Activated CD4-positive, alpha-beta memory T cell treated with anti-CD3 and anti-CD28 coated beads, Interleukin-2, amount 10 ng/mL, durations not matched to agents 7 days and 5 days (primary cell): ENCODE results near the gene ATP8B1. TPM values are rescaled to one million over a fixed set of nuclear protein-coding genes. Genes with fewer than 3 reads are reported as not detected.
"Not testable (repeated sequence)": the region's sequence is repeated elsewhere in the genome, so short reads cannot be mapped to it uniquely, and the experiment has no call there.

ENCODE experiments used
- CTCF ChIA-PET: fragments of 350-600 bp; sonication (Branson Sonifier 250); formaldehyde crosslinking; loops from one replicate; lab custom pipeline; 2021; ENCODE audit warnings: antibody characterized with exemption, inconsistent platforms; lab: Charles Lee
- POLR2A ChIA-PET: fragments of 350-600 bp; sonication (Branson Sonifier 250); formaldehyde crosslinking; loops from one replicate; lab custom pipeline; 2021; ENCODE audit warnings: antibody characterized with exemption; lab: Charles Lee
- DNase-seq: peaks from one replicate; pipeline ENCODE4 v3.0.0-alpha.2; 2020
- H3K27ac Mint-ChIP-seq: one replicate; pipeline ENCODE4 v1.8.0; 2021; ENCODE audit warnings: mild to moderate bottlenecking, mixed read lengths
- H3K27me3 Mint-ChIP-seq: one replicate; pipeline ENCODE4 v1.8.0; 2021; ENCODE audit warnings: mixed read lengths
- H3K36me3 Mint-ChIP-seq: one replicate; pipeline ENCODE4 v1.8.0; 2021; ENCODE audit warnings: low read depth, mixed read lengths
- H3K4me1 Mint-ChIP-seq: one replicate; pipeline ENCODE4 v1.8.0; 2021; ENCODE audit warnings: mixed read lengths
- H3K4me3 Mint-ChIP-seq: one replicate; pipeline ENCODE4 v1.8.0; 2021; ENCODE audit warnings: mild to moderate bottlenecking, mixed read lengths
- H3K9me3 Mint-ChIP-seq: one replicate; pipeline ENCODE4 v1.8.0; 2021; ENCODE audit warnings: mixed read lengths
- total RNA-seq, 2 experiments: library from RNA; stranded (reverse); gene quantifications; one replicate each; pipeline ENCODE4 v1.2.3, GENCODE V29; 2021

ATP8B1 gene
- total RNA-seq, 2 experiments from 2014 or later: not detected

DNA sequence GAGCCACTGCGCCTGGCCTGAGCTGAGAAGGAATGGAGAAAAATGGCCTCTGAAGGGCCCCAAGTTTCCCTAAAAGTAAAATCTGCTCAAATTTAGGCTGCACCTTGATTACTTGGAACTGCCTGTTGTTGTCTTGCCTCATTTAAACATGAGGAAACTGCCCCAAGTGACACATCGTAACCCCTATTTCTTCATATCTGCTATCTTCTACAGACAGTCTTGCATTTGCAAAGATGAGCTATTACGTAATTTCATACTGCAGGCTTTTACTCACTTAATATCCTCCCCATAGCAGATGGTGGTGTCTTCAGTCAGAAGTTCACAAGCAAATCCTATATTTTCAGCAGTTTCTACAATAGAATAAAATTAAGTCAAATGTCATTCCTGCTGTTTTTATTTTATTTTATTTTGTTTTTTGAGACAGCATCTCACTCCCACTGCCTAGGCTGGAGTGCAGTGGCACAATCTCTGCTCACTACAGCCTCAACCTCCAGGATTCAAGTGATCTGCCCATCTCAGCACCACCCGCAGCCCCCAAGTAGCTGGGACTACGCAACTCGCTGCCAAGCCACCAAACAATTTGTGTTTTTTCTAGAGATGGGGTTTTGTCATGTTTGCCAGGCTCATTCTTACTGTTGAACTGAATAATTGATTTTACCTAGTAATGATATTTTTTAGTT lies 136.2 kb downstream of the ATP8B1 start:
- Mint-ChIP-seq H3K27me3 (no peaks in the 10 kb centered on the region), H3K4me3 (no peak overlapping the region), H3K27ac (no peak overlapping the region), H3K4me1 (peaks cover 6% of the 10 kb centered on the region), H3K9me3 (peaks cover 6% of the 10 kb centered on the region), H3K36me3 (no peaks in the 10 kb centered on the region)
- no peak for DNase-seq
- CTCF ChIA-PET: no interaction called here
- POLR2A ChIA-PET: no interaction called here

- POLR2A ChIA-PET: no interaction called here
- no peak for DNase-seq
- peaks cover 6% of the 10 kb centered on the region for H3K4me1 Mint-ChIP-seq
- peaks cover 6% of the 10 kb centered on the region for H3K9me3 Mint-ChIP-seq
- H3K4me3 Mint-ChIP-seq: no peak overlapping the region
- no peaks in the 10 kb centered on the region for H3K36me3 Mint-ChIP-seq
- CTCF ChIA-PET: no interaction called here
- H3K27ac Mint-ChIP-seq: no peak overlapping the region
- H3K27me3 Mint-ChIP-seq: no peaks in the 10 kb centered on the region
These were observed 138.4 kb downstream of the ATP8B1 start for GRCh38 chr18:57664568-57665165.

DNA sequence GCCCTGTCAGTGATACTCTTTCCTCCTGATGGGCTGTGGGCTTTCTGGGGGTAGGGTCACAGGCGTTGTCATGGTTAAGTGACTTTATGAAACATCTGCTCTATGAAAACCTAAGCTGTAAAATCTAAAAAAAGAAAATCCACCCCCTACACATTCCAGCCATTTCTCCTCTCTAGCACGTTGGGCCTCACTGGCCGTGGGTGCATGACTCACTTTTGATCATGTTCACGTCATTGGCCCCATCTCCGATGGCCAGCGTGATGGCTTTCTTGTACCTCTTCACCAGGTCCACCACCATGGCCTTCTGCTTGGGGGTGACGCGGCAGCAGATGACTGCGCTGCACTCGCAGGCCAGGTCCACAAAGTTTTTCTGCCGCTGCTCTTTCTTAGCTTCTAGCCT lies 142.2 kb downstream of the ATP8B1 start:
- ChIA-PET POLR2A (no interaction called here), CTCF (no interaction called here)
- no peak overlapping the region for H3K4me3 Mint-ChIP-seq
- no peaks in the 10 kb centered on the region for H3K27me3 Mint-ChIP-seq
- H3K9me3 Mint-ChIP-seq: peaks cover 5% of the 10 kb centered on the region
- H3K27ac Mint-ChIP-seq: no peak overlapping the region
- peaks cover 1% of the 10 kb centered on the region for H3K4me1 Mint-ChIP-seq
- no peak for DNase-seq
- H3K36me3 Mint-ChIP-seq: no peaks in the 10 kb centered on the region

- ChIA-PET POLR2A (no interaction called here), CTCF (interaction anchor here (0.7 kb wide), 1 partner anchor 172 kb away, joined by 3 read pairs; no protein-coding TSS in a partner anchor)
- no peak for DNase-seq
- no peaks in the 10 kb centered on the region for H3K27me3 Mint-ChIP-seq
- no peak overlapping the region for H3K27ac Mint-ChIP-seq
- H3K4me1 Mint-ChIP-seq: no peaks in the 10 kb centered on the region
- no peak overlapping the region for H3K4me3 Mint-ChIP-seq
- peaks cover 16% of the 10 kb centered on the region for H3K9me3 Mint-ChIP-seq
- H3K36me3 Mint-ChIP-seq: peaks cover 11% of the 10 kb centered on the region
These were observed 143.5 kb downstream of the ATP8B1 start for GRCh38 chr18:57659460-57660102.

DNA sequence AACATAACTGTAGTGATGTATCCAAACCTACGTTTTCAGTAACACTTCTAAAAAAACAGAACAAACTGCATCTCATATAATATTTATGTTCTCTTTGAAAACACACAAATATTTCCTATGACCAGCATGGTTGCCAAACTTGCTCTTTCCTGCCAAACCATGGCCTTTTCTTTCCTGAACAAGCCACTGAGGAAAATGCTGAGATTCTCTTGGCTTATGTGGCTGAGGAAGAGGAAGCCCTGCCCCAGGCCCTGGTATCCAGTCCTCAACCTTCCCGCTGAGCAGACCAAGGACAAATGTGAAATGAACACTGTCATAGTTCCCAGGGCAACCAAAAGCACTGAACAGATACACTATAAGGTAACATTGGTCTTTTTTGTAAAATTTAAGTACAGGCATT lies 145.6 kb downstream of the ATP8B1 start:
- POLR2A ChIA-PET: no interaction called here
- Mint-ChIP-seq H3K9me3 (peaks cover 16% of the 10 kb centered on the region), H3K4me1 (no peaks in the 10 kb centered on the region), H3K27ac (no peak overlapping the region), H3K27me3 (no peaks in the 10 kb centered on the region), H3K36me3 (peaks cover 11% of the 10 kb centered on the region), H3K4me3 (no peak overlapping the region)
- no peak for DNase-seq
- CTCF ChIA-PET: no interaction called here

DNA sequence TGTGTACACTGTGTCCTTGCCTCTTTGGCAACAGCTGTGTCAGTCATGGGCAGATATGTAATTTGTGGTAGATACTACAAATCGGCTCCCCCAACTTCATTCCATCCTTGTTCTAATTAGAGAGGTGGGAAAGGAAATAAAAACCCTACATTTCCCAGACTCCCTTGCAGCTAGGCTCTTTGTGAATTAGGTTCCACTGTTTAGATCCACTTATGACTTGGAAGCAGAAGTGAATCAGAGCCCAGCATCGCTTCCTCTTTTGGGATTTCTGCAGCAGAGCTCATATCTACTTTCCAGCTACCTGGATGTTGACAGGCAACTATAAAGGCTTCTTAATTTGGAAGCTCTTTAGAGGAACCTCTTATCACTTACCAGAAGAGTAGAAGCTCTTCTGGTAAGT lies 147.4 kb downstream of the ATP8B1 start:
- H3K4me1 Mint-ChIP-seq: no peaks in the 10 kb centered on the region
- ChIA-PET CTCF (no interaction called here), POLR2A (interaction anchor here (1.1 kb wide), 1 partner anchor 26 kb away, joined by 3 read pairs; no protein-coding TSS in a partner anchor)
- peaks cover 12% of the 10 kb centered on the region for H3K9me3 Mint-ChIP-seq
- DNase-seq: no peak
- H3K36me3 Mint-ChIP-seq: peaks cover 11% of the 10 kb centered on the region
- no peak overlapping the region for H3K27ac Mint-ChIP-seq
- H3K4me3 Mint-ChIP-seq: no peak overlapping the region
- no peaks in the 10 kb centered on the region for H3K27me3 Mint-ChIP-seq

DNA sequence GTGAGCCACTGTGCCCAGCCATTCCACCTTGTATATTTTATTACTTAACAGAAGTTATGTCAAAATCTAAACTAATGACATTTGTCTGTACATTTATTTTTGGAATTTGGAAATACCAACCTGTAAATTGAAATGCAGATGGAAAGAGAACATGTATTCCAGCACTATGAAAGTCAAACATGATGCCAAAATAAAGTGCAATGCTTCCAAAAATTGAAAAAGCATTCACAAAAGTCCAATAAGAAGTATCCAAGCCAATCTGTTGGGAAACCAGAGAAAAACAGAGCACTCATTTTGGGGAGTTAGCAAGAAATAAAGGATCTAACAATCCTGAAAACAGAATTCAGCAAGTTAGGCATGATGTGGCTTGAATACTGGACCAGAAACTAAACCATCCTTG lies 151.2 kb downstream of the ATP8B1 start:
- Mint-ChIP-seq H3K27me3 (no peaks in the 10 kb centered on the region), H3K4me3 (no peak overlapping the region), H3K36me3 (peaks cover 11% of the 10 kb centered on the region), H3K9me3 (peaks cover 10% of the 10 kb centered on the region), H3K4me1 (no peaks in the 10 kb centered on the region), H3K27ac (no peak overlapping the region)
- CTCF ChIA-PET: no interaction called here
- POLR2A ChIA-PET: no interaction called here
- no peak for DNase-seq

- no peaks in the 10 kb centered on the region for H3K4me1 Mint-ChIP-seq
- CTCF ChIA-PET: no interaction called here
- peaks cover 7% of the 10 kb centered on the region for H3K36me3 Mint-ChIP-seq
- H3K27me3 Mint-ChIP-seq: no peaks in the 10 kb centered on the region
- H3K4me3 Mint-ChIP-seq: no peak overlapping the region
- H3K9me3 Mint-ChIP-seq: peaks cover 2% of the 10 kb centered on the region
- H3K27ac Mint-ChIP-seq: no peak overlapping the region
- POLR2A ChIA-PET: no interaction called here
- no peak for DNase-seq
These were observed 153.3 kb downstream of the ATP8B1 start for GRCh38 chr18:57649556-57650500.

GRCh38 chr18:57648414-57648813 lies 154.7 kb downstream of the ATP8B1 start:
- Mint-ChIP-seq H3K4me1 (no peaks in the 10 kb centered on the region), H3K9me3 (no peaks in the 10 kb centered on the region), H3K4me3 (no peak overlapping the region), H3K27me3 (no peaks in the 10 kb centered on the region), H3K27ac (no peak overlapping the region), H3K36me3 (peaks cover 14% of the 10 kb centered on the region)
- no peak for DNase-seq
- POLR2A ChIA-PET: no interaction called here
- CTCF ChIA-PET: no interaction called here

GRCh38 chr18:57644540-57644939 lies 158.6 kb downstream of the ATP8B1 start:
- CTCF ChIA-PET: no interaction called here
- no peak overlapping the region for H3K27ac Mint-ChIP-seq
- POLR2A ChIA-PET: no interaction called here
- peaks cover 29% of the 10 kb centered on the region for H3K36me3 Mint-ChIP-seq
- no peak for DNase-seq
- no peak overlapping the region for H3K4me3 Mint-ChIP-seq
- no peaks in the 10 kb centered on the region for H3K4me1 Mint-ChIP-seq
- H3K27me3 Mint-ChIP-seq: no peaks in the 10 kb centered on the region
- peaks cover 5% of the 10 kb centered on the region for H3K9me3 Mint-ChIP-seq

DNA sequence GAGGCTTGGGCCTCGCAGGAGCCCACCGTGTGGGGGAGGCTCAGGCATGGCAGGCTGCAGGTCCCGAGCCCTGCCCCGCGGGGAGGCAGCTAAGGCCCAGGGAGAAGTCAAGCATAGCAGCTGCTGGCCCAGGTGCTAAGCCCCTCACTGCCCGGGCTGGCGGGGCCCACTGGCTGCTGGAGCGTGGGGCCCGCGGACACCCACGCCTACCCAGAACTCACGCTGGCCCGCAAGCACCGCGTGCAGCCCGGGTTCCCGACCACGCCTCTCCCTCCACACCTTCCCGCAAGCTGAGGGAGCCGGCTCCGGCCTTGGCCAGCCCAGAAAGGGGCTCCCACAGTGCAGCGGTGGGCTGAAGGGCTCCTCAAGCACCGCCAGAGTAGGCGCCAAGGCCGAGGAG lies 159.4 kb downstream of the ATP8B1 start:
- POLR2A ChIA-PET, H3K4me1 Mint-ChIP-seq, CTCF ChIA-PET: not testable (repeated sequence)

DNA sequence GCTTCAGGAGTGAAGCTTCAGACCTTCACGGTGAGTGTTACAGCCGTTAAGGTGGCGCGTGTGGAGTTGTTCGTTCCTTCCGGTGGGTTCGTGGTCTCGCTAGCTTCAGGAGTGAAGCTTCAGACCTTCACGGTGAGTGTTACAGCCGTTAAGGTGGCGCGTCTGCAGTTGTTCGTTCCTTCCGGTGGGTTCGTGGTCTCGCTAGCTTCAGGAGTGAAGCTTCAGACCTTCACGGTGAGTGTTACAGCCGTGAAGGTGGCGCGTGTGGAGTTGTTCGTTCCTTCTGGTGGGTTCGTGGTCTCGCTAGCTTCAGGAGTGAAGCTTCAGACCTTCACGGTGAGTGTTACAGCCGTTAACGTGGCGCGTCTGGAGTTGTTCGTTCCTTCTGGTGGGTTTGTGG lies 160.7 kb downstream of the ATP8B1 start:
- H3K4me3 Mint-ChIP-seq, H3K27me3 Mint-ChIP-seq, H3K9me3 Mint-ChIP-seq, CTCF ChIA-PET, H3K4me1 Mint-ChIP-seq, H3K27ac Mint-ChIP-seq, DNase-seq: not testable (repeated sequence)
- POLR2A ChIA-PET: interaction anchor here (1.1 kb wide), 1 partner anchor 13 kb away, joined by 3 read pairs; no protein-coding TSS in a partner anchor
- H3K36me3 Mint-ChIP-seq: peaks cover 35% of the 10 kb centered on the region

More for the DNA sequence above, 159.4 kb downstream of the ATP8B1 start:
- H3K36me3 Mint-ChIP-seq: peaks cover 30% of the 10 kb centered on the region
- H3K27me3 Mint-ChIP-seq, H3K27ac Mint-ChIP-seq, DNase-seq, H3K4me3 Mint-ChIP-seq, H3K9me3 Mint-ChIP-seq: not testable (repeated sequence)

GRCh38 chr18:57640749-57641148 lies 162.4 kb downstream of the ATP8B1 start:
- POLR2A ChIA-PET: no interaction called here
- Mint-ChIP-seq H3K4me1 (no peaks in the 10 kb centered on the region), H3K27ac (no peak overlapping the region), H3K4me3 (no peak overlapping the region), H3K27me3 (no peaks in the 10 kb centered on the region), H3K36me3 (peaks cover 32% of the 10 kb centered on the region), H3K9me3 (peaks cover 5% of the 10 kb centered on the region)
- CTCF ChIA-PET: no interaction called here
- no peak for DNase-seq
